Measurements from ENCODE around the gene SHROOM1. TPM values are rescaled to one million over a fixed set of nuclear protein-coding genes. Genes with fewer than 3 reads are reported as not detected.

The SHROOM1 gene
- polyA plus RNA-seq (2012; ENCODE audit: low read depth, missing spikeins), result 4.3 TPM

GRCh38 chr5:132830436-132831094 lies at the start of gene SHROOM1:
SHROOM1 (minus strand) TSS chr5:132830647; CDS start chr5:132826140, 4,507 bp downstream.
- peak; percentile 73 for DNase-seq (ENCODE audit: insufficient read length, low spot score)
- no peak for FAIRE-seq
- TF ChIP-seq POLR2A (IDR thresholded peaks at IDR 0.05; ENCODE audit: low read depth, low read length) (no peak), TAF1 (IDR thresholded peaks at IDR 0.05; ENCODE audit: low read depth, low read length) (no peak), PAX5 (IDR thresholded peaks at IDR 0.05; ENCODE audit: insufficient read depth, low read length, severe bottlenecking) (no peak), SPI1 (IDR thresholded peaks at IDR 0.05; ENCODE audit: low read depth, low read length) (no peak), POU2F2 (IDR thresholded peaks at IDR 0.05; ENCODE audit: low read depth, low read length) (no peak), POLR2AphosphoS5 (IDR thresholded peaks at IDR 0.05; ENCODE audit: low read depth, low read length) (no peak)

GRCh38 chr5:132877938-132878337 lies 47.5 kb upstream of the SHROOM1 start:
- no peak for TF ChIP-seq PAX5 (IDR thresholded peaks at IDR 0.05; ENCODE audit: insufficient read depth, low read length, severe bottlenecking)
- no peak for TF ChIP-seq POLR2AphosphoS5 (IDR thresholded peaks at IDR 0.05; ENCODE audit: low read depth, low read length)
- TF ChIP-seq TAF1 (IDR thresholded peaks at IDR 0.05; ENCODE audit: low read depth, low read length), result no peak
- TF ChIP-seq POLR2A (IDR thresholded peaks at IDR 0.05; ENCODE audit: low read depth, low read length), result no peak
- TF ChIP-seq SPI1 (IDR thresholded peaks at IDR 0.05; ENCODE audit: low read depth, low read length), result no peak
- no peak for TF ChIP-seq POU2F2 (IDR thresholded peaks at IDR 0.05; ENCODE audit: low read depth, low read length)
- DNase-seq (ENCODE audit: insufficient read length, low spot score) (no peak), FAIRE-seq (no peak)

- DNase-seq (ENCODE audit: insufficient read length, low spot score) (no peak), FAIRE-seq (no peak)
- TF ChIP-seq TAF1 (IDR thresholded peaks at IDR 0.05; ENCODE audit: low read depth, low read length), result no peak
- TF ChIP-seq PAX5 (IDR thresholded peaks at IDR 0.05; ENCODE audit: insufficient read depth, low read length, severe bottlenecking), result no peak
- no peak for TF ChIP-seq SPI1 (IDR thresholded peaks at IDR 0.05; ENCODE audit: low read depth, low read length)
Measured at GRCh38 chr5:132877466-132877865, 47.0 kb upstream of the SHROOM1 start.

- TF ChIP-seq PAX5 (IDR thresholded peaks at IDR 0.05; ENCODE audit: insufficient read depth, low read length, severe bottlenecking) (no peak), POLR2A (IDR thresholded peaks at IDR 0.05; ENCODE audit: low read depth, low read length) (no peak), POU2F2 (IDR thresholded peaks at IDR 0.05; ENCODE audit: low read depth, low read length) (no peak), SPI1 (IDR thresholded peaks at IDR 0.05; ENCODE audit: low read depth, low read length) (no peak), TAF1 (IDR thresholded peaks at IDR 0.05; ENCODE audit: low read depth, low read length) (no peak), POLR2AphosphoS5 (IDR thresholded peaks at IDR 0.05; ENCODE audit: low read depth, low read length) (no peak)
- DNase-seq (ENCODE audit: insufficient read length, low spot score), result no peak
- FAIRE-seq, result no peak
Measured at GRCh38 chr5:132876020-132876759, 45.7 kb upstream of the SHROOM1 start.

- no peak for TF ChIP-seq TAF1 (IDR thresholded peaks at IDR 0.05; ENCODE audit: low read depth, low read length)
- no peak for TF ChIP-seq POLR2A (IDR thresholded peaks at IDR 0.05; ENCODE audit: low read depth, low read length)
- TF ChIP-seq SPI1 (IDR thresholded peaks at IDR 0.05; ENCODE audit: low read depth, low read length), result no peak
- no peak; the same call in 1 of the 2 replicates for TF ChIP-seq POLR2AphosphoS5 (IDR thresholded peaks at IDR 0.05; ENCODE audit: low read depth, low read length)
- no peak for TF ChIP-seq PAX5 (IDR thresholded peaks at IDR 0.05; ENCODE audit: insufficient read depth, low read length, severe bottlenecking)
- no peak for TF ChIP-seq POU2F2 (IDR thresholded peaks at IDR 0.05; ENCODE audit: low read depth, low read length)
- FAIRE-seq (no peak), DNase-seq (ENCODE audit: insufficient read length, low spot score) (no peak)
Measured at GRCh38 chr5:132873930-132874271, 43.5 kb upstream of the SHROOM1 start.

- DNase-seq (ENCODE audit: insufficient read length, low spot score), result no peak
- FAIRE-seq, result no peak
- TF ChIP-seq POLR2AphosphoS5 (IDR thresholded peaks at IDR 0.05; ENCODE audit: low read depth, low read length), result peak; percentile 61
- TF ChIP-seq SPI1 (IDR thresholded peaks at IDR 0.05; ENCODE audit: low read depth, low read length), result no peak
Measured at GRCh38 chr5:132873119-132873929, 42.9 kb upstream of the SHROOM1 start, which contains the start of gene LEAP2. LEAP2 (plus strand) TSS chr5:132873668; CDS start chr5:132873695, 27 bp downstream.

- TF ChIP-seq TAF1 (IDR thresholded peaks at IDR 0.05; ENCODE audit: low read depth, low read length) (no peak), PAX5 (IDR thresholded peaks at IDR 0.05; ENCODE audit: insufficient read depth, low read length, severe bottlenecking) (no peak), SPI1 (IDR thresholded peaks at IDR 0.05; ENCODE audit: low read depth, low read length) (no peak), POU2F2 (IDR thresholded peaks at IDR 0.05; ENCODE audit: low read depth, low read length) (no peak), POLR2A (IDR thresholded peaks at IDR 0.05; ENCODE audit: low read depth, low read length) (no peak), POLR2AphosphoS5 (IDR thresholded peaks at IDR 0.05; ENCODE audit: low read depth, low read length) (no peak)
- no peak for DNase-seq (ENCODE audit: insufficient read length, low spot score)
- no peak for FAIRE-seq
Measured at GRCh38 chr5:132872788-132873118, 42.3 kb upstream of the SHROOM1 start.

- FAIRE-seq, result no peak
- TF ChIP-seq POLR2A (IDR thresholded peaks at IDR 0.05; ENCODE audit: low read depth, low read length) (0 out of 2 replicates have a peak, but pooled peaks have one; percentile 23), TAF1 (IDR thresholded peaks at IDR 0.05; ENCODE audit: low read depth, low read length) (no peak), SPI1 (IDR thresholded peaks at IDR 0.05; ENCODE audit: low read depth, low read length) (no peak), POLR2AphosphoS5 (IDR thresholded peaks at IDR 0.05; ENCODE audit: low read depth, low read length) (no peak; the same call in 1 of the 2 replicates), PAX5 (IDR thresholded peaks at IDR 0.05; ENCODE audit: insufficient read depth, low read length, severe bottlenecking) (no peak), POU2F2 (IDR thresholded peaks at IDR 0.05; ENCODE audit: low read depth, low read length) (no peak)
- no peak for DNase-seq (ENCODE audit: insufficient read length, low spot score)
Measured at GRCh38 chr5:132871459-132872284, 41.2 kb upstream of the SHROOM1 start.
